OCI-LY1 (cell line): ENCODE data around the gene PIK3R1.

Experiments
- H2AFZ ChIP-seq: fragments of 200-600 bp; sonication (generic), shearing (Covaris generic); 2 replicates; pipeline ENCODE4 v1.6.0; 2014; ENCODE audit warnings: antibody characterized with exemption, mild to moderate bottlenecking, low read length
- H3F3A ChIP-seq: fragments of 200-600 bp; sonication (generic), shearing (Covaris generic); 2 replicates; pipeline ENCODE4 v1.6.0; 2014; ENCODE audit warnings: mild to moderate bottlenecking, antibody characterized with exemption, low read length, moderate library complexity; ENCODE audit not compliant: insufficient read depth
- H3K27ac ChIP-seq: fragments of 200-600 bp; sonication (generic); 2 replicates; pipeline ENCODE4 v1.5.1; 2014; ENCODE audit warnings: low read length, mixed run types, mild to moderate bottlenecking, low read depth; ENCODE audit not compliant: poor library complexity, severe bottlenecking
- H3K27me3 ChIP-seq: fragments of 200-600 bp; sonication (generic); 2 replicates; pipeline ENCODE4 v1.6.0; 2014; ENCODE audit warnings: antibody characterized with exemption, mild to moderate bottlenecking, low read length, moderate library complexity; ENCODE audit not compliant: insufficient read depth
- H3K36me3 ChIP-seq: fragments of 200-600 bp; sonication (generic); 2 replicates; pipeline ENCODE4 v1.6.1; 2014; ENCODE audit warnings: mild to moderate bottlenecking, antibody characterized with exemption, low read length, moderate library complexity, mixed read lengths; ENCODE audit not compliant: insufficient read depth
- H3K4me1 ChIP-seq: fragments of 200-600 bp; sonication (generic); 2 replicates; pipeline ENCODE4 v1.5.1; 2014; ENCODE audit warnings: mild to moderate bottlenecking, low read length, moderate library complexity; ENCODE audit not compliant: insufficient read depth, severe bottlenecking
- H3K4me2 ChIP-seq: fragments of 200-600 bp; sonication (generic), shearing (Covaris generic); 2 replicates; pipeline ENCODE4 v1.6.1; 2014; ENCODE audit warnings: low read length
- H3K4me3 ChIP-seq: fragments of 200-600 bp; sonication (generic); 2 replicates; pipeline ENCODE4 v1.5.1; 2014; ENCODE audit warnings: low read length, low read depth, mild to moderate bottlenecking, mixed read lengths; ENCODE audit not compliant: poor library complexity, severe bottlenecking
- H3K79me2 ChIP-seq: fragments of 200-600 bp; shearing (Covaris generic); 2 replicates; pipeline ENCODE4 v1.6.1; 2016; ENCODE audit warnings: mixed run types, low read length, mixed read lengths; ENCODE audit not compliant: insufficient read depth
- H3K9ac ChIP-seq: fragments of 200-600 bp; sonication (generic), shearing (Covaris generic); 2 replicates; pipeline ENCODE4 v1.6.1; 2014; ENCODE audit warnings: mild to moderate bottlenecking, low read length, mixed read lengths
- H3K9me2 ChIP-seq: fragments of 200-600 bp; sonication (generic), shearing (Covaris generic); 2 replicates; pipeline ENCODE4 v1.6.1; 2014; ENCODE audit warnings: low read depth, mild to moderate bottlenecking, low read length, mixed read lengths
- H3K9me3 ChIP-seq: fragments of 200-600 bp; shearing (Covaris generic); 2 replicates; pipeline ENCODE4 v1.6.1; 2014; ENCODE audit warnings: low read length, mixed read lengths
- H4K20me1 ChIP-seq: fragments of 200-600 bp; sonication (generic), shearing (Covaris generic); 2 replicates; pipeline ENCODE4 v1.6.0; 2016; ENCODE audit warnings: mild to moderate bottlenecking, low read length; ENCODE audit not compliant: insufficient read depth
- CTCF ChIP-seq: fragments of 200-600 bp; sonication (generic), shearing (Covaris generic); IDR thresholded peaks from 2 replicates; pipeline ENCODE4 v1.5.1; 2017; ENCODE audit warnings: mild to moderate bottlenecking, antibody characterized with exemption, low read length, moderate library complexity, mixed read lengths
- EZH2 ChIP-seq: fragments of 200-600 bp; sonication (generic), shearing (Covaris generic); IDR thresholded peaks from 2 replicates; pipeline ENCODE4 v1.8.0; 2017; ENCODE audit warnings: borderline replicate concordance, mixed run types, mild to moderate bottlenecking, antibody characterized with exemption, low read length, moderate library complexity, mixed read lengths

The PIK3R1 gene

GRCh38 chr5:68285851-68286611 lies 70.5 kb downstream of the PIK3R1 start:
- peak overlapping the region; percentile 77 for H3K27ac ChIP-seq
- H3K36me3 ChIP-seq, result peaks cover 53% of the 10 kb centered on the region; the same call in 1 of the 2 replicates

GRCh38 chr5:68286612-68286912 lies 71.0 kb downstream of the PIK3R1 start:
- Histone ChIP-seq H3F3A (0 out of 2 replicates have a peak, but pooled peaks cover 6% of the 10 kb centered on the region), H3K4me3 (no peak overlapping the region), H3K9me3 (no peaks in the 10 kb centered on the region), H3K4me1 (peaks cover 58% of the 10 kb centered on the region), H3K36me3 (peaks cover 52% of the 10 kb centered on the region; the same call in 1 of the 2 replicates), H3K9ac (peak overlapping the region; percentile 9; the same call in 1 of the 2 replicates), H3K4me2 (no peak overlapping the region), H3K9me2 (no peaks in the 10 kb centered on the region), H3K79me2 (no peaks in the 10 kb centered on the region), H4K20me1 (no peaks in the 10 kb centered on the region), H3K27ac (peak overlapping the region; percentile 77), H3K27me3 (no peaks in the 10 kb centered on the region), H2AFZ (no peak overlapping the region)
- TF ChIP-seq EZH2, result no peak
- peak; percentile 13; the same call in 1 of the 2 replicates for TF ChIP-seq CTCF

More at GRCh38 chr5:68285851-68286611, 70.5 kb downstream of the PIK3R1 start:
- no peak overlapping the region for H2AFZ ChIP-seq
- peaks cover 58% of the 10 kb centered on the region for H3K4me1 ChIP-seq
- H3K27me3 ChIP-seq, result no peaks in the 10 kb centered on the region
- no peaks in the 10 kb centered on the region for H4K20me1 ChIP-seq
- no peaks in the 10 kb centered on the region for H3K9me2 ChIP-seq
- H3K79me2 ChIP-seq, result no peaks in the 10 kb centered on the region
- H3F3A ChIP-seq, result 0 out of 2 replicates have a peak, but pooled peaks cover 6% of the 10 kb centered on the region
- H3K9ac ChIP-seq, result no peak overlapping the region
- TF ChIP-seq EZH2 (no peak), CTCF (peak; percentile 84)
- H3K4me2 ChIP-seq, result peak overlapping the region; percentile 10; the same call in 1 of the 2 replicates
- no peak overlapping the region for H3K4me3 ChIP-seq
- H3K9me3 ChIP-seq, result no peaks in the 10 kb centered on the region

DNA sequence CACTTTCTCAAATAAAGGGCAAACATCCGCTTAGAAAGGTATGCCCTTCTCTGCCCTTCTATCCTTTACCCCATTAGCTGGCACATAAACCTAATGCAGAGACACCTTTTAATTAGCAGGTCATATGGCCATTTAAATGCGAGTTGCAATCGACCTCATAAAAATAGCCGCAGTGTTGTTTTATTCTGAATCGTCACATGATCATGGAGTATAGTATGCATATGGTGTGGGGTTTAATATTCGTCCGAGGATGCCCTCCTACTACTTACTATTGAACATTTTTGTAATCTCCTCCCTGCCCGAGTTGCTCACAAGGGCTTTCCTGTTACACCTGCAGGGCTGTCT lies 72.0 kb downstream of the PIK3R1 start:
- H3K27ac ChIP-seq, result peak overlapping the region; percentile 77
- no peak overlapping the region for H2AFZ ChIP-seq
- TF ChIP-seq CTCF, result no peak
- H3K27me3 ChIP-seq, result no peaks in the 10 kb centered on the region
- peaks cover 58% of the 10 kb centered on the region for H3K4me1 ChIP-seq
- no peaks in the 10 kb centered on the region for H4K20me1 ChIP-seq
- H3K9ac ChIP-seq, result no peak overlapping the region; the same call in 1 of the 2 replicates
- peak overlapping the region; percentile 60 for H3K4me2 ChIP-seq
- no peaks in the 10 kb centered on the region for H3K9me2 ChIP-seq
- peak overlapping the region; percentile 55 for H3K4me3 ChIP-seq
- H3F3A ChIP-seq, result 0 out of 2 replicates have a peak, but pooled peaks cover 6% of the 10 kb centered on the region
- H3K9me3 ChIP-seq, result no peaks in the 10 kb centered on the region
- H3K36me3 ChIP-seq, result peaks cover 51% of the 10 kb centered on the region; the same call in 1 of the 2 replicates
- no peaks in the 10 kb centered on the region for H3K79me2 ChIP-seq
